GM18870 (cell line): ENCODE data around the gene STX12.

Source experiments
- ATAC-seq: cut with Tn5 transposase; IDR thresholded peaks from one replicate; pipeline ENCODE4 v1.9.1; 2021; ENCODE audit warnings: moderate library complexity; ENCODE audit not compliant: unreplicated experiment

Gene STX12

GRCh38 chr1:27772932-27773825 is at the start of gene STX12:
STX12 (plus strand) TSS chr1:27773219; CDS start chr1:27773308, 89 bp downstream.
- ATAC-seq = peak; percentile 84

GRCh38 chr1:27724961-27725373 is 48.1 kb upstream of the STX12 start:
- no peak for ATAC-seq

- ATAC-seq = peak; percentile 93
Measured at GRCh38 chr1:27725374-27726172, 47.4 kb upstream of the STX12 start, which contains the start of gene FAM76A. FAM76A (plus strand) TSS chr1:27725961; CDS start chr1:27726081, 120 bp downstream.

- no peak for ATAC-seq
Measured at GRCh38 chr1:27726173-27727044, 46.6 kb upstream of the STX12 start.

GRCh38 chr1:27727126-27727525 is 45.9 kb upstream of the STX12 start:
- no peak for ATAC-seq

- no peak for ATAC-seq
Measured at GRCh38 chr1:27736252-27736651, 36.8 kb upstream of the STX12 start.

- ATAC-seq = no peak
Measured at GRCh38 chr1:27741121-27741520, 31.9 kb upstream of the STX12 start.

GRCh38 chr1:27744556-27744955 is 28.5 kb upstream of the STX12 start:
- ATAC-seq = no peak

GRCh38 chr1:27745466-27745865 is 27.6 kb upstream of the STX12 start:
- ATAC-seq = no peak

- no peak for ATAC-seq
Measured at GRCh38 chr1:27752360-27752759, 20.7 kb upstream of the STX12 start.

- ATAC-seq = no peak
Measured at GRCh38 chr1:27755286-27755685, 17.7 kb upstream of the STX12 start.

GRCh38 chr1:27755865-27756264 is 17.2 kb upstream of the STX12 start:
- no peak for ATAC-seq

GRCh38 chr1:27759236-27759635 is 13.8 kb upstream of the STX12 start:
- no peak for ATAC-seq

- ATAC-seq = no peak
Measured at GRCh38 chr1:27760426-27760825, 12.6 kb upstream of the STX12 start.

GRCh38 chr1:27762033-27762432 is 11.0 kb upstream of the STX12 start:
- ATAC-seq = no peak

GRCh38 chr1:27763358-27763757 is 9.7 kb upstream of the STX12 start:
- ATAC-seq = no peak

GRCh38 chr1:27770293-27770830 is 2.7 kb upstream of the STX12 start:
- no peak for ATAC-seq

- ATAC-seq = no peak
Measured at GRCh38 chr1:27772036-27772931, 735 bp upstream of the STX12 start.

GRCh38 chr1:27773826-27774445 is 917 bp downstream of the STX12 start:
- ATAC-seq = no peak
